Stimulated activated CD4-positive, alpha-beta T cell treated with anti-CD3 and anti-CD28 coated beads, Interleukin-1b, Interleukin-23, amount 100 ng/mL, for 24 hours (primary cell): ENCODE results near the gene CHPF.

Source experiments
- DNase-seq, 4 experiments: peaks; one replicate each; pipeline ENCODE4 v3.0.0-alpha.2; 2020; ENCODE audit warnings: low read depth in 4 of 4, low spot score in 1 of 4

CHPF gene

GRCh38 chr2:219498280-219499057, 45.1 kb downstream of the CHPF start, which contains the start of gene GMPPA:
Gene GMPPA (plus strand): TSS chr2:219498891. CDS start chr2:219499976, 1,085 bp downstream.
- peak; percentile 82 to 90 (median 88) for DNase-seq

GRCh38 chr2:219497495-219498279, 45.9 kb downstream of the CHPF start:
- DNase-seq: peak in 1 of 4 experiments; percentile 21

GRCh38 chr2:219496825-219497494, 46.6 kb downstream of the CHPF start:
- DNase-seq: no peak

GRCh38 chr2:219496247-219496824, 47.3 kb downstream of the CHPF start:
- no peak for DNase-seq

GRCh38 chr2:219495531-219496122, 48.0 kb downstream of the CHPF start:
- peak in 2 of 4 experiments; percentile 33 to 51 for DNase-seq

- DNase-seq: no peak
These were observed 48.6 kb downstream of the CHPF start for GRCh38 chr2:219494952-219495530.

GRCh38 chr2:219493086-219493485, 50.5 kb downstream of the CHPF start:
- DNase-seq: no peak

GRCh38 chr2:219492575-219492974, 51.0 kb downstream of the CHPF start:
- no peak for DNase-seq

- DNase-seq: no peak
These were observed 52.2 kb downstream of the CHPF start for GRCh38 chr2:219491278-219491963.

GRCh38 chr2:219490600-219491130, 52.9 kb downstream of the CHPF start:
- no peak for DNase-seq

GRCh38 chr2:219490186-219490585, 53.4 kb downstream of the CHPF start:
- no peak for DNase-seq

GRCh38 chr2:219489315-219489714, 54.3 kb downstream of the CHPF start:
- DNase-seq: no peak
